Psoas muscle (tissue), 8 donors: ENCODE results near the gene RASA1. TPM values are rescaled to one million over a fixed set of nuclear protein-coding genes. Genes with fewer than 3 reads are reported as not detected.

Experiments
- ATAC-seq, 4 donors: fragments of 200-7000 bp; cut with Tn5 transposase; one replicate each; pipeline ENCODE4 v1.9.1; 2020; ENCODE audit warnings: moderate library complexity in 3 of 4, mild to moderate bottlenecking in 2 of 4
- DNase-seq, 2 donors: peaks; one replicate each; pipeline ENCODE4 v3.0.0-alpha.2; 2020
- H3K27ac ChIP-seq: fragments of 200-600 bp; one replicate; pipeline ENCODE4 v1.8.0; 2022
- H3K27me3 ChIP-seq, 3 donors: fragments of 200-600 bp in 1 of 3; one replicate each; pipeline versions ENCODE4 v1.6.1 to v1.8.0; 2013 to 2022; ENCODE audit warnings: low read length in 2 of 3, mild to moderate bottlenecking in 2 of 3, moderate library complexity in 1 of 3; ENCODE audit not compliant: insufficient read depth in 3 of 3
- H3K36me3 ChIP-seq, 2 donors: fragments of 200-600 bp in 1 of 2; one replicate each; pipeline versions ENCODE4 v1.6.1 to v1.8.0; 2013 to 2022; ENCODE audit warnings: low read depth in 1 of 2, mild to moderate bottlenecking in 1 of 2, moderate library complexity in 1 of 2; ENCODE audit not compliant: insufficient read depth in 1 of 2
- H3K4me1 ChIP-seq: fragments of 200-600 bp; one replicate; pipeline ENCODE4 v1.8.0; 2022
- H3K4me3 ChIP-seq: fragments of 200-600 bp; one replicate; pipeline ENCODE4 v1.8.0; 2022; ENCODE audit warnings: mild to moderate bottlenecking
- H3K9me3 ChIP-seq: fragments of 200-600 bp; one replicate; pipeline ENCODE4 v1.8.0; 2022
- WGBS, 3 donors: extraction: QIAGEN DNeasy Blood & Tissue Kit; methylation state at CpG; one replicate each; pipeline versions ENCODE4 v1.1.6 to v1.1.7; 2013; 5-methylcytosine and 5-hydroxymethylcytosine counted together
- intact Hi-C, 2 donors: fragments of 100-400 bp; cut with DNase I; formaldehyde crosslinking; loops; one replicate each; pipeline versions ENCODE4 v1.11.0 to v1.14.2; 2022
- polyA plus RNA-seq, 3 donors: library from polyadenylated mRNA; stranded (reverse); fragments of 200-250 nt; gene quantifications; one replicate each; pipeline ENCODE4 v1.2.3, GENCODE V29; 2013
- total RNA-seq, 4 donors: library from RNA; stranded (reverse); fragmentation: NEBNext Ultra II Directional in 2 of 4; extraction: Animal tissue kit (Norgen Biotek cat#: 25700) in 2 of 4; gene quantifications; one replicate each; pipeline versions ENCODE4 v1.2.1 to v1.2.4, GENCODE V29; 2021 to 2023
- TF ChIP-seq, protein P1 (sequence below): fragments of 200-600 bp; IDR thresholded peaks from one replicate; pipeline ENCODE4 v1.8.0; 2022; ENCODE audit warnings: antibody characterized with exemption
- donor health status: healthy with polysubstance abuse.
- donor health status: DM: no; HTN: no; CAD: no; lungs with moderate emphysema.
- donor health status: Bipolar disorder and iron deficiency.
- donor health status: healthy.
- donor health status: DM: yes; HTN: yes; CAD: no.
- donor health status: DM: no; HTN: no; CAD: no.
- donor health status: DM: no; HTN: no; CAD: no.
- donor health status: DM: yes; HTN: yes; CAD: no.

RASA1 gene
- total and polyA plus RNA-seq, 7 donors, result 5.4 to 16.8 (median 11.4) TPM

GRCh38 chr5:87307796-87308423 is 40.2 kb downstream of the RASA1 start:
- Histone ChIP-seq H3K27me3 (no peaks in the 10 kb centered on the region), H3K9me3 (no peaks in the 10 kb centered on the region), H3K4me1 (peaks cover 4% of the 10 kb centered on the region), H3K27ac (no peak overlapping the region), H3K36me3 (peaks cover 3 to 26% of the 10 kb centered on the region in 2 donors), H3K4me3 (no peak overlapping the region)
- TF ChIP-seq, protein P1, sequence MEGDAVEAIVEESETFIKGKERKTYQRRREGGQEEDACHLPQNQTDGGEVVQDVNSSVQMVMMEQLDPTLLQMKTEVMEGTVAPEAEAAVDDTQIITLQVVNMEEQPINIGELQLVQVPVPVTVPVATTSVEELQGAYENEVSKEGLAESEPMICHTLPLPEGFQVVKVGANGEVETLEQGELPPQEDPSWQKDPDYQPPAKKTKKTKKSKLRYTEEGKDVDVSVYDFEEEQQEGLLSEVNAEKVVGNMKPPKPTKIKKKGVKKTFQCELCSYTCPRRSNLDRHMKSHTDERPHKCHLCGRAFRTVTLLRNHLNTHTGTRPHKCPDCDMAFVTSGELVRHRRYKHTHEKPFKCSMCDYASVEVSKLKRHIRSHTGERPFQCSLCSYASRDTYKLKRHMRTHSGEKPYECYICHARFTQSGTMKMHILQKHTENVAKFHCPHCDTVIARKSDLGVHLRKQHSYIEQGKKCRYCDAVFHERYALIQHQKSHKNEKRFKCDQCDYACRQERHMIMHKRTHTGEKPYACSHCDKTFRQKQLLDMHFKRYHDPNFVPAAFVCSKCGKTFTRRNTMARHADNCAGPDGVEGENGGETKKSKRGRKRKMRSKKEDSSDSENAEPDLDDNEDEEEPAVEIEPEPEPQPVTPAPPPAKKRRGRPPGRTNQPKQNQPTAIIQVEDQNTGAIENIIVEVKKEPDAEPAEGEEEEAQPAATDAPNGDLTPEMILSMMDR, result no peak
- intact Hi-C loops, result no loop called here
- 88 to 95% (median 95%) methylated on average over 5 of the region's 5 CpGs for WGBS, 3 donors
- ATAC-seq (no peak), DNase-seq (no peak)

GRCh38 chr5:87311405-87312279 is 44.0 kb downstream of the RASA1 start:
- 52 to 80% (median 72%) methylated on average over 5 of the region's 5 CpGs for WGBS, 3 donors
- H3K4me3 ChIP-seq, result no peak overlapping the region
- TF ChIP-seq, protein P1, result no peak
- peaks cover 4% of the 10 kb centered on the region for H3K4me1 ChIP-seq
- no peaks in the 10 kb centered on the region for H3K9me3 ChIP-seq
- DNase-seq (no peak), ATAC-seq (no peak)
- intact Hi-C loops, result no loop called here
- H3K27ac ChIP-seq, result no peak overlapping the region
- H3K27me3 ChIP-seq, result no peaks in the 10 kb centered on the region
- H3K36me3 ChIP-seq, result no peaks in the 10 kb centered on the region

DNA sequence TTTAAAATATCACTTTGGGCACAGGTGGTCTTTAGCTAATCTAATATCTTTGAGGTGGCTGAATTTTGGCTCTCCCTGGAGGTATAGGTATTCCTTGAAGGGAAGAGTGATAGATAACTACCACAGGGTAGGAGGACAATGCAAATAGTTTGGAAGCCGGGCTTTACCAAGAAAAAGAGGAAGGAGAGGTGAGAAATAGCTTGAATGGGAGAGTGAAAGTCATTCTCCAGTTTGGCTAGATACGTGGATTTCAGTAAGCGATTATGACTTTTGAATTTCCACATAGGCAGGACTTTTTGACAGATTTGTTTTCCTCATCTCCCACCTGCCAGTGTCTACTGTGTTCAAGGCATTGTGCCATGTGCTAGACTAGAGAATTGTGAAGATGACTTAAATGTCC is 45.5 kb downstream of the RASA1 start:
- intact Hi-C loops, result no loop called here
- no peaks in the 10 kb centered on the region for H3K36me3 ChIP-seq
- 81 to 93% (median 92%) methylated on average over 3 of the region's 3 CpGs for WGBS, 3 donors

DNA sequence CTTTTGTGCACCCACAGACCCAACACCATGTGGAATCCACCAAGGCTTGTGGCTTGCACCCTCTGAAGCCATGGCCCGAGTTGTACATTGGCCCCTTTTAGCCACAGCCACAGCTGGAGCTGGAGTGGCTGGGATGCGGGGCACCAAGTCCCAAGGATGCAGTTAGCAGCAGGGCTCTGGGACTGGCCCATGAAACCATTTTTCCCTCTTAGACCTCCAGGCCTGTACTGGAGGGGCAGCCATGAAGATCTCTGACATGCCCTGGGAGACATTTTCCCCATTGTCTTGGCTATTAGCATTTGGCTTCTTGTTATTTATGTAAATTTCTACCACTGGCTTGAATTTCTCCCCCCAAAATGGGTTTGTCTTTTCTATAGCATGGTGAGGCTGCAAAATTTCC is 51.8 kb downstream of the RASA1 start:
- no peak for ATAC-seq
- intact Hi-C loops, result no loop called here
- WGBS, 3 donors, result 97 to 100% (median 97%) methylated on average over 2 of the region's 2 CpGs

More for the DNA sequence above, 45.5 kb downstream of the RASA1 start:
- ATAC-seq (no peak), DNase-seq (no peak)
- TF ChIP-seq, protein P1, result no peak
- Histone ChIP-seq H3K9me3 (no peaks in the 10 kb centered on the region), H3K4me3 (no peak overlapping the region), H3K27ac (no peak overlapping the region), H3K27me3 (no peaks in the 10 kb centered on the region), H3K4me1 (peaks cover 4% of the 10 kb centered on the region)

More for the DNA sequence above, 51.8 kb downstream of the RASA1 start:
- DNase-seq, result no peak
- Histone ChIP-seq H3K36me3 (no peaks in the 10 kb centered on the region), H3K4me3 (no peak overlapping the region), H3K27me3 (no peaks in the 10 kb centered on the region), H3K9me3 (no peaks in the 10 kb centered on the region), H3K4me1 (peaks cover 5% of the 10 kb centered on the region), H3K27ac (no peak overlapping the region)
- TF ChIP-seq, protein P1, result no peak
